HG03558 (cell line): Measurements from ENCODE around the gene PCNX3.
"Not testable (repeated sequence)": the region's sequence is repeated elsewhere in the genome, so short reads cannot be mapped to it uniquely, and the experiment has no call there.

Experiments
- ATAC-seq: cut with Tn5 transposase; IDR thresholded peaks from one replicate; pipeline ENCODE4 v1.9.1; 2021; ENCODE audit warnings: moderate number of reproducible peaks; ENCODE audit not compliant: unreplicated experiment; ENCODE audit errors: extremely low read depth

PCNX3 gene

GRCh38 chr11:65637032-65637557 lies 21.5 kb downstream of the PCNX3 start:
- no peak for ATAC-seq

GRCh38 chr11:65637794-65638419 lies 22.3 kb downstream of the PCNX3 start, which contains the start of gene SIPA1:
Gene SIPA1, plus strand, starts transcription at chr11:65638101. Its CDS starts 2,821 bp downstream, at chr11:65640922.
- ATAC-seq = no peak

- not testable (repeated sequence) for ATAC-seq
These were observed 23.6 kb downstream of the PCNX3 start for GRCh38 chr11:65639228-65639597.

GRCh38 chr11:65639623-65640482 lies 24.3 kb downstream of the PCNX3 start:
- no peak for ATAC-seq

GRCh38 chr11:65640483-65641296 lies 25.1 kb downstream of the PCNX3 start:
- ATAC-seq = no peak

- no peak for ATAC-seq
These were observed 25.9 kb downstream of the PCNX3 start for GRCh38 chr11:65641297-65642013.

- no peak for ATAC-seq
These were observed 26.6 kb downstream of the PCNX3 start for GRCh38 chr11:65642014-65642671.

- no peak for ATAC-seq
These were observed 28.4 kb downstream of the PCNX3 start for GRCh38 chr11:65643971-65644370.

GRCh38 chr11:65644837-65645236 lies 29.3 kb downstream of the PCNX3 start:
- no peak for ATAC-seq

GRCh38 chr11:65645710-65646109 lies 30.1 kb downstream of the PCNX3 start:
- ATAC-seq = no peak

- no peak for ATAC-seq
These were observed 30.8 kb downstream of the PCNX3 start for GRCh38 chr11:65646288-65646957.

- no peak for ATAC-seq
These were observed 31.6 kb downstream of the PCNX3 start for GRCh38 chr11:65646958-65647701.

GRCh38 chr11:65648997-65649493 lies 33.5 kb downstream of the PCNX3 start:
- ATAC-seq = no peak

- ATAC-seq = no peak
These were observed 34.3 kb downstream of the PCNX3 start for GRCh38 chr11:65649656-65650546.

- no peak for ATAC-seq
These were observed 35.2 kb downstream of the PCNX3 start for GRCh38 chr11:65650547-65651338.

- ATAC-seq = no peak
These were observed 35.7 kb downstream of the PCNX3 start for GRCh38 chr11:65651339-65651588.
